CD4-positive, alpha-beta T cell treated with Interleukin-6 at 100 ng/mL for 8 hours (primary cell): ENCODE results near the gene FBXL13.
"Not testable (repeated sequence)": the region's sequence is repeated elsewhere in the genome, so short reads cannot be mapped to it uniquely, and the experiment has no call there.

Experiments used
- DNase-seq: peaks from one replicate; pipeline ENCODE4 v3.0.0-alpha.2; 2020; ENCODE audit warnings: mixed read lengths, low spot score

Gene FBXL13

GRCh38 chr7:103079836-103080235 is 5.2 kb upstream of the FBXL13 start:
- no peak for DNase-seq

GRCh38 chr7:103078226-103078625 is 3.6 kb upstream of the FBXL13 start:
- DNase-seq = not testable (repeated sequence)

- DNase-seq = no peak
Observed at GRCh38 chr7:103077318-103077717, 2.7 kb upstream of the FBXL13 start.

GRCh38 chr7:103076764-103077163 is 2.2 kb upstream of the FBXL13 start:
- no peak for DNase-seq

- DNase-seq = peak; percentile 56
Observed at GRCh38 chr7:103075337-103075918, 832 bp upstream of the FBXL13 start.

- DNase-seq = no peak
Observed at GRCh38 chr7:103073989-103074518, 542 bp downstream of the FBXL13 start.

GRCh38 chr7:103071000-103071399 is 3.6 kb downstream of the FBXL13 start:
- DNase-seq = no peak

- DNase-seq = no peak
Observed at GRCh38 chr7:103068414-103069403, 5.9 kb downstream of the FBXL13 start.

- DNase-seq = peak; percentile 7
Observed at GRCh38 chr7:103065667-103066066, 8.9 kb downstream of the FBXL13 start.

- DNase-seq = no peak
Observed at GRCh38 chr7:103063895-103064294, 10.7 kb downstream of the FBXL13 start.

GRCh38 chr7:103059471-103059870 is 15.1 kb downstream of the FBXL13 start:
- no peak for DNase-seq

- DNase-seq = no peak
Observed at GRCh38 chr7:103058122-103058521, 16.5 kb downstream of the FBXL13 start.

- DNase-seq = not testable (repeated sequence)
Observed at GRCh38 chr7:103056006-103056405, 18.6 kb downstream of the FBXL13 start.

GRCh38 chr7:103051519-103051918 is 23.1 kb downstream of the FBXL13 start:
- no peak for DNase-seq

GRCh38 chr7:103048833-103049232 is 25.8 kb downstream of the FBXL13 start:
- DNase-seq = no peak

GRCh38 chr7:103041815-103042214 is 32.8 kb downstream of the FBXL13 start:
- not testable (repeated sequence) for DNase-seq

- not testable (repeated sequence) for DNase-seq
Observed at GRCh38 chr7:103037823-103038739, 36.5 kb downstream of the FBXL13 start.

- no peak for DNase-seq
Observed at GRCh38 chr7:103037476-103037822, 37.1 kb downstream of the FBXL13 start.

GRCh38 chr7:103034318-103034717 is 40.3 kb downstream of the FBXL13 start:
- not testable (repeated sequence) for DNase-seq

- DNase-seq = no peak
Observed at GRCh38 chr7:103031781-103032180, 42.8 kb downstream of the FBXL13 start.

GRCh38 chr7:103031024-103031423 is 43.6 kb downstream of the FBXL13 start:
- DNase-seq = no peak

- no peak for DNase-seq
Observed at GRCh38 chr7:103025341-103025740, 49.3 kb downstream of the FBXL13 start.
